NCI-H345 (cell line): ENCODE measurements around the gene XRCC2.
"Not testable (repeated sequence)": the region's sequence is repeated elsewhere in the genome, so short reads cannot be mapped to it uniquely, and the experiment has no call there.

Experiments used
- DNase-seq: peaks from one replicate; lab custom pipeline; 2025; lab: John Stamatoyannopoulos, UW

Gene XRCC2

GRCh38 chr7:152675759-152676636 is at the start of gene XRCC2:
TSS of gene XRCC2 (minus strand) at chr7:152676141. CDS start at chr7:152676079, 62 bp downstream.
- DNase-seq = peak; percentile 92

- DNase-seq = no peak
Measured at GRCh38 chr7:152723364-152723763, 47.4 kb upstream of the XRCC2 start.

- DNase-seq = not testable (repeated sequence)
Measured at GRCh38 chr7:152712412-152713042, 36.6 kb upstream of the XRCC2 start.

GRCh38 chr7:152711444-152711944 is 35.6 kb upstream of the XRCC2 start:
- no peak for DNase-seq

- DNase-seq = no peak
Measured at GRCh38 chr7:152710153-152710442, 34.2 kb upstream of the XRCC2 start.

GRCh38 chr7:152709287-152710152 is 33.6 kb upstream of the XRCC2 start:
- DNase-seq = no peak

- no peak for DNase-seq
Measured at GRCh38 chr7:152704796-152705384, 28.9 kb upstream of the XRCC2 start.

GRCh38 chr7:152699079-152699478 is 23.1 kb upstream of the XRCC2 start:
- DNase-seq = no peak

- DNase-seq = not testable (repeated sequence)
Measured at GRCh38 chr7:152697268-152697974, 21.5 kb upstream of the XRCC2 start.

- DNase-seq = not testable (repeated sequence)
Measured at GRCh38 chr7:152692196-152692595, 16.3 kb upstream of the XRCC2 start.

GRCh38 chr7:152683297-152683696 is 7.4 kb upstream of the XRCC2 start:
- DNase-seq = no peak

GRCh38 chr7:152677808-152678670 is 2.1 kb upstream of the XRCC2 start:
- DNase-seq = peak; percentile 95

GRCh38 chr7:152674860-152675758 is 832 bp downstream of the XRCC2 start:
- peak; percentile 95 for DNase-seq

GRCh38 chr7:152673897-152674296 is 2.0 kb downstream of the XRCC2 start:
- no peak for DNase-seq

- DNase-seq = no peak
Measured at GRCh38 chr7:152672626-152673025, 3.3 kb downstream of the XRCC2 start.

- no peak for DNase-seq
Measured at GRCh38 chr7:152669758-152670157, 6.2 kb downstream of the XRCC2 start.

- no peak for DNase-seq
Measured at GRCh38 chr7:152668975-152669374, 7.0 kb downstream of the XRCC2 start.

GRCh38 chr7:152667958-152668357 is 8.0 kb downstream of the XRCC2 start:
- no peak for DNase-seq

- DNase-seq = no peak
Measured at GRCh38 chr7:152666078-152666477, 9.9 kb downstream of the XRCC2 start.
